Small intestine (tissue), 16 donors: ENCODE results near the gene TUBB8B. TPM values are rescaled to one million over a fixed set of nuclear protein-coding genes. Genes with fewer than 3 reads are reported as not detected.
"Not testable (repeated sequence)": the region's sequence is repeated elsewhere in the genome, so short reads cannot be mapped to it uniquely, and the experiment has no call there.

ENCODE experiments used
- DNase-seq, 2 donors: peaks; one replicate each; pipeline versions ENCODE4 v3.0.0 to v3.0.0-alpha.2; 2013
- FAIRE-seq: peaks from 2 replicates; lab custom pipeline; 2012; peaks lifted over from hg19 to GRCh38; lab: Jason Lieb, UNC
- H3K27ac ChIP-seq, 3 donors: one replicate each; pipeline ENCODE4 v1.5.1; 2013; ENCODE audit warnings: low read length in 2 of 3, mild to moderate bottlenecking in 2 of 3, control low read depth in 1 of 3, inconsistent platforms in 1 of 3, low read depth in 1 of 3, moderate library complexity in 1 of 3
- H3K27me3 ChIP-seq, 3 donors: one replicate each; pipeline ENCODE4 v1.6.1; 2013; ENCODE audit warnings: low read length in 3 of 3, inconsistent platforms in 1 of 3; ENCODE audit not compliant: control insufficient read depth in 3 of 3, insufficient read depth in 3 of 3
- H3K36me3 ChIP-seq, 3 donors: one replicate each; pipeline ENCODE4 v1.6.1; 2013; ENCODE audit warnings: low read length in 3 of 3, inconsistent platforms in 1 of 3, low read depth in 1 of 3, mild to moderate bottlenecking in 1 of 3, moderate library complexity in 1 of 3; ENCODE audit not compliant: control insufficient read depth in 3 of 3, insufficient read depth in 2 of 3
- H3K4me1 ChIP-seq, 3 donors: one replicate each; pipeline ENCODE4 v1.6.1; 2013; ENCODE audit warnings: low read length in 2 of 3, inconsistent platforms in 1 of 3, low read depth in 1 of 3, mild to moderate bottlenecking in 1 of 3, moderate library complexity in 1 of 3; ENCODE audit not compliant: control insufficient read depth in 3 of 3, insufficient read depth in 2 of 3
- H3K4me3 ChIP-seq, 3 donors: one replicate each; pipeline ENCODE4 v1.5.1; 2013; ENCODE audit warnings: low read length in 3 of 3, control low read depth in 1 of 3, inconsistent platforms in 1 of 3, low read depth in 1 of 3, mild to moderate bottlenecking in 1 of 3, moderate library complexity in 1 of 3
- H3K9me3 ChIP-seq, 2 donors: one replicate each; pipeline ENCODE4 v1.6.1; 2013; ENCODE audit warnings: low read depth in 1 of 2, low read length in 1 of 2; ENCODE audit not compliant: control insufficient read depth in 2 of 2, insufficient read depth in 1 of 2
- WGBS, 3 donors: extraction: QIAGEN DNeasy Blood & Tissue Kit; methylation state at CpG; one replicate each; pipeline ENCODE4 v1.1.7; 2013; 5-methylcytosine and 5-hydroxymethylcytosine counted together
- long read RNA-seq, 10 donors: transcript quantifications; one replicate each; lab custom pipeline, GENCODE V29; 2026
- polyA plus RNA-seq, 4 donors: library from polyadenylated mRNA; stranded (reverse) in 3 of 4; unstranded in 1 of 4; fragments of 200-250 nt in 3 of 4; fragments of 120-200 nt in 1 of 4; gene quantifications; one replicate each; pipeline versions ENCODE4 v1.2.1 to v1.2.3, GENCODE V29; 2013
- donor health status: healthy with polysubstance abuse.
- donor health status: control.
- donor health status: control.
- donor health status: Bipolar disorder and iron deficiency.
- donor health status: healthy.

TUBB8B gene
- polyA plus RNA-seq: under 1 TPM in 1 of 4 donors, not detected in 3; 0.51 TPM
- long read RNA-seq, donor 1: 0 reads
- long read RNA-seq, donor 2: 0 reads
- long read RNA-seq, donor 3: 0 reads
- long read RNA-seq, donor 4: 0 reads
- long read RNA-seq, donor 5: 0 reads
- long read RNA-seq, donor 6: 0 reads
- long read RNA-seq, donor 7: 0 reads
- long read RNA-seq, donor 8: 0 reads
- long read RNA-seq, donor 9: 0 reads
- long read RNA-seq, donor 10: 0 reads

DNA sequence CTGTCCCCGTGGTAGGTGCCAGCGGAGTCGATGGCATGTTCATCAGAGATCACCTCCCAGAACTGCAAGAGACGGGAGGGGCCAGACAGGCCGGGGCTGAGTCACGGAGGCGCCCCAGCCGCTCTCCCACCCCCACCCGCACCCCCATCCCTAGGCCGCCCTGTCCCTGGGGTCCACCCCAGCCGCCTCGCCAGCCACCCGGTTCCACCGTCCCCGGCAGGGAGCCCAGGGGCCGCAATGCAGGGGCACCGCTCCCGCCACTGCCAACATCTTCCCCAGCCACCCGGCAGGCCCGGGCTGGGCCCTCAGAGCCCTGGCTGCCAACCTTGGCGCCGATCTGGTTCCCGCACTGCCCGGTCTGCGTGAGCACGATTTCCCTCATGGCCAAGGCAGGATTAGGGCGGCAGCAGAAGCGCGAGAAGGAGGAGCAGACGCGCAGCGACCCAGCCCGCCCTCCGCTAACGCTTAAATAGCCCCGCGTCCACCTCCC, at the start of gene TUBB8B:
TUBB8B (minus strand) TSS at position 440 of the 490 bp plus-strand sequence; CDS start at position 382, 58 bp downstream.
- not testable (repeated sequence) for H3K27me3 ChIP-seq, H3K4me3 ChIP-seq, H3K36me3 ChIP-seq, H3K4me1 ChIP-seq, H3K9me3 ChIP-seq, H3K27ac ChIP-seq, DNase-seq, FAIRE-seq
- 85 to 90% (median 86%) methylated on average over 22 to 37 of the region's 37 CpGs for WGBS, 3 donors

DNA sequence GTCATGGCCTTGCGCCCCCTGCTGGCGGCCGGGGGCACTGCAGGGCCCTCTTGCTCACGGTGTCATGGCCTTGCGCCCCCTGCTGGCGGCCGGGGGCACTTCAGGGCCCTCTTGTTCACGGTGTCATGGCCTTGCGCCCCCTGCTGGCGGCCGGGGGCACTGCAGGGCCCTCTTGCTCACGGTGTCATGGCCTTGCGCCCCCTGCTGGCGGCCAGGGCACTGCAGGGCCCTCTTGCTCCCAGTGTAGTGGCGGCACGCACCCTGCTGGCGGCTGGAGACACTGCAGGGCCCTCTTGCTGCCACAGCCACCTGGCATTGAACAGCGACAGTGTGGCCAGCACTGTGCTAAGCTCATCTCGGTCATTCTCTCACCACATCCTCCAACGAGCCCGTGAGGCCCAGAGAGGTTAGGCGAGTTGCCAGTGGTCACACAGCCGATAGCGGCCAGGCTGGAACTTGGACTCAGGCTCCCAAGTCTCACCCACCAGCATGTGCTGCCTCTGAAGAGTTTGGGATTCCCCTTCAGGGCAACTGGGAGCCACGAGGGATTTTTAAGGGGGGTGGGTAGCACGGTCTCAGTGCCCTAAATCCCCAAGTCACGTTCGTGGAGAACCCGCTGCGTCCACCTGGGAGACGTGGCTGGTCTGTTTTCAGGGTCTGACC, 48.0 kb upstream of the TUBB8B start:
- H3K27ac ChIP-seq, H3K27me3 ChIP-seq, H3K9me3 ChIP-seq, H3K36me3 ChIP-seq, H3K4me1 ChIP-seq, FAIRE-seq, H3K4me3 ChIP-seq, DNase-seq: not testable (repeated sequence)
- 74 to 89% (median 86%) methylated on average over 9 to 30 of the region's 31 CpGs for WGBS, 3 donors

DNA sequence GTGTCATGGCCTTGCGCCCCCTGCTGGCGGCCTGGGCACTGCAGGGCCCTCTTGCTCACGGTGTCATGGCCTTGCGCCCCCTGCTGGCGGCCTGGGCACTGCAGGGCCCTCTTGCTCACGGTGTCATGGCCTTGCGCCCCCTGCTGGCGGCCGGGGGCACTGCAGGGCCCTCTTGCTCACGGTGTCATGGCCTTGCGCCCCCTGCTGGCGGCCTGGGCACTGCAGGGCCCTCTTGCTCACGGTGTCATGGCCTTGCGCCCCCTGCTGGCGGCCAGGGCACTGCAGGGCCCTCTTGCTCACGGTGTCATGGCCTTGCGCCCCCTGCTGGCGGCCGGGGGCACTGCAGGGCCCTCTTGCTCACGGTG, 47.3 kb upstream of the TUBB8B start:
- H3K9me3 ChIP-seq, H3K27me3 ChIP-seq, DNase-seq, FAIRE-seq, H3K4me1 ChIP-seq, H3K27ac ChIP-seq, H3K36me3 ChIP-seq, H3K4me3 ChIP-seq: not testable (repeated sequence)
- WGBS, 3 donors: 71 to 80% (median 73%) methylated on average over 1 to 16 of the region's 20 CpGs

DNA sequence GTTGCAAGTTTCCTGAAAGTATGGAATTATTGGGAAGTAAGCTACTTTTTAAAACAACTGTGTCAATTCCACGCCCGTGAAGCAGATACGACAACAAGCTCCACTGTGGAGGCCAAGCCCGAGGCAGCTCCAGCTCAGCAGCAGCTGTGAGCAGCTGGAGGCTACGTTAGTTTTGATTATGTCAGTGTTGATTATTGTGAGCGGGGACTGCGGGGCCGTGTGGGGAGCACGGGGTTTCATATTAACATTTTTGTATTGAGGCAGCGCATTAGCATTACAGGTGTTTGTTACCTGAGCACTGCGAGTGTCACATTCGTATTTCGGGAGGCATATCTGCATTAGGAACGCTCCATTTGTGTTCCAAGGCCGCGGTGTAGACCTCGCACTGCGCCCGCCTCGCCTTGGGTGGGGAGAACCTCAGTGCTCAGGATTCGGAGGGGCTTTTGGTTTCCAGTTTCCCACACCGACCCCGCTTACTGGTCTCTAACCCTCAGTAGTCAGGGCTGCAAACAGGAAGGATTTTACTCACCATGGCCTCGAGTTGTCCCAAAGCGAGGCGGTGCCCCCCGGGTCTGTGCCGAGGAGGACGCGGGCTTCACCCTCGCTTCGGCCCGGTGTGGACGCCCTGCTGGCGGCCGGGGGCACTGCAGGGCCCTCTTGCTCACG, 46.8 kb upstream of the TUBB8B start:
- not testable (repeated sequence) for FAIRE-seq, DNase-seq, H3K27me3 ChIP-seq, H3K4me1 ChIP-seq, H3K27ac ChIP-seq, H3K9me3 ChIP-seq, H3K4me3 ChIP-seq, H3K36me3 ChIP-seq
- WGBS, 3 donors: 73 to 79% (median 76%) methylated on average over 12 to 26 of the region's 37 CpGs

DNA sequence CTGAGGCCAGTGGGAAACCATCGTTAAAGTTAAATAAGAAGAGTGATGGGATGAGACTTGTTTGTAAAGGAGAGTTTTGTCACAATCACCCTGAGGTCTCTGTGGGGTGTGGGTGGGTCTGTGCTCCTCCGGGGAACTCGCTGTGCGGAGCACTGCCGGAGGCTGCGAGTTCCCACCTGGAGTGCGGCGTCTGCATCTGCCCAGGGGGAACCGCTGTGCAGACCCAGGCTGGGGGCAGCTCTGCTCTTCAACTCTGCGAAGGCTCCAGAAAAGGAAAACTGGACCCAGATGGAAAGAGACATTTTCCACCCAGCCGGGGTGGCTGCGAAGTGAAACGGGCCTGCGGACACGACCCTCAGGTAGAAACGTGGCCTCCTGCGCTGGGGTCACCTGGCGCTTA, 46.2 kb upstream of the TUBB8B start:
- not testable (repeated sequence) for H3K36me3 ChIP-seq, H3K9me3 ChIP-seq, H3K4me1 ChIP-seq, H3K27ac ChIP-seq, H3K27me3 ChIP-seq, FAIRE-seq, H3K4me3 ChIP-seq, DNase-seq
- 83 to 93% (median 87%) methylated on average over 11 to 18 of the region's 18 CpGs for WGBS, 3 donors

DNA sequence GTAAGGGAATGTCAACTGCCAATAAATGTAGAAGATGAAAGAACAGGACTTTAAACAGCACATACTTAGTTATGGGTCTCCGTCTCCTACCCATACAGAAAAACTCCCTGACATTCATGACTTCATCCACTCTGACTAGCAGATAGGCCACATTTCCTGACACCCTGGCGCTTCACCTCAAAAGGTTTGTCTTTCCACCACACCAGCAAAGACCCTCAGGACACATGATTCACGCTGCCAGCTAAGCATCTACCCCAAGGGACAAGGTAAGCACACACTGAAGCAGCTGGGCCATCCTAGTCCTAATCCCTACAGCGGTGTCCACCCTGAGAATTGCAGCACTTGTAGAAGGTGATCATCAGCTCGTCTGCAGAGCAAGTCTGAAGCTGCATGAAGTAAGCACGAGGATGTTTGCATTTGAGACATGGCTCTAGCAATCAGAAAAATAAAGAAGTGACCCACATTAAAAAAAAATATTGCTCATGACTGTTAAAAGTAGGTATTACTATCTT, 44.5 kb upstream of the TUBB8B start:
- FAIRE-seq, H3K27ac ChIP-seq, H3K4me3 ChIP-seq, DNase-seq, H3K27me3 ChIP-seq, H3K9me3 ChIP-seq, H3K4me1 ChIP-seq, H3K36me3 ChIP-seq: not testable (repeated sequence)
- 68 to 69% (median 69%) methylated on average over 6 of the region's 6 CpGs for WGBS, 3 donors

DNA sequence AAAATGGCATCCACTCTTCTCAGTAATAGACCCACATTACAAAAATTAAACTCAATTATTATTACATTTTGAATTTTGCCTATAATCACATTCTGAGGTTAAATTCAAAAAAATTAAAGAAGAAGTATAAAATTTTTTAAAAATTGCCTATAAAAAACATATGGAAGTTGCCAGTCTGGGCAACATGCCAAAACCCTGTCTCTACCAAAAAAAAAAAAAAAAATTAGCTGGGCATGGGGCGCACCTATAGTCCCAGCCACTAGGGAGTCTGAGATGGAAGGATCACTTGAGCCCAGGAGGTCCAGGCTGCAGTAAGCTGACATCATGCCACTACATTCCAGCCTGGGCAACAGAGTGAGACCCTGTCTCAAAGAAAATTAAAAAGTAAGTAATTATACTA, 42.1 kb upstream of the TUBB8B start:
- H3K27me3 ChIP-seq, H3K9me3 ChIP-seq, H3K36me3 ChIP-seq, H3K4me3 ChIP-seq, H3K27ac ChIP-seq, H3K4me1 ChIP-seq, DNase-seq, FAIRE-seq: not testable (repeated sequence)
- 45 to 100% (median 88%) methylated on average over 1 of the region's 1 CpG for WGBS, 3 donors

DNA sequence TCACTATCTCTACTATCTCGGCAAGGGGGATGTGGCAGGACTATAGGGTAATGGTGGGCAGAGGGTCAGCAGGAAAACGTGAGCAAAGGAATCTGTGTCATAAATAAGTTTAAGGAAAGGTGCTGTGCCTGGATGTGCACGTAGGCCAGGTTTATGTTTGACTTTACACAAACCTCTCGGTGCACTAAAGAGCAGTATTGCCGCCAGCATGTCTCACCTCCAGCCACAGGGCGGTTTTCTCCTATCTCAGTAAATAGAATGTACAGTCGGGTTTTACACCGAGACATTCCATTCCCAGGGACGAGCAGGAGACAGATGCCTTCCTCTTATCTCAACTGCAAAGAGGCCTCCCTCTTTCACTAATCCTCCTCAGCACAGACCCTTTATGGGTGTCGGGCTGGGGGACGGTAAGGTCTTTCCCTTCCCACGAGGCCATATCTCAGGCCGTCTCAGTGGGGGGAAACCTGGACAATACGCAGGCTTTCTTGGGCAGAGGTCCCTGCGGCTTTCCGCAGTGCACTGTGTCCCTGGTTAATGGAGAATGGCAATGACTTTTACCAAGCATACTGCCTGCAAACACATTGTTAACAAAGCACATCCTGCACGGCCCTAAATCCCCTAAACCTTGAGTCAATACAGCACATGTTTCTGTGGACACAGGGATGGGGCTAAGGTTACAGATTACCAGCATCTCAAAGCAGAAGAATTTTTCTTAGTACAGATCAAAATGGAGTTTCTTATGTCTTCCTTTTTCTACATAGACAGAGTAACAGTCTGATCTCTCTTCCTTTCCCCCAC, 41.2 kb upstream of the TUBB8B start:
- FAIRE-seq: not testable (repeated sequence)

More for the DNA sequence above, 41.2 kb upstream of the TUBB8B start:
- not testable (repeated sequence) for DNase-seq, H3K36me3 ChIP-seq, H3K9me3 ChIP-seq, H3K4me1 ChIP-seq, H3K27me3 ChIP-seq, H3K27ac ChIP-seq, H3K4me3 ChIP-seq
- WGBS, 3 donors: 65 to 80% (median 67%) methylated on average over 15 to 17 of the region's 17 CpGs
